OCI-LY1 (cell line): Measurements from ENCODE around the gene RCAN1.

Experiments
- H2AFZ ChIP-seq: fragments of 200-600 bp; sonication (generic), shearing (Covaris generic); 2 replicates; pipeline ENCODE4 v1.6.0; 2014; ENCODE audit warnings: antibody characterized with exemption, mild to moderate bottlenecking, low read length
- H3F3A ChIP-seq: fragments of 200-600 bp; sonication (generic), shearing (Covaris generic); 2 replicates; pipeline ENCODE4 v1.6.0; 2014; ENCODE audit warnings: mild to moderate bottlenecking, antibody characterized with exemption, low read length, moderate library complexity; ENCODE audit not compliant: insufficient read depth
- H3K27ac ChIP-seq: fragments of 200-600 bp; sonication (generic); 2 replicates; pipeline ENCODE4 v1.5.1; 2014; ENCODE audit warnings: low read length, mixed run types, mild to moderate bottlenecking, low read depth; ENCODE audit not compliant: poor library complexity, severe bottlenecking
- H3K27me3 ChIP-seq: fragments of 200-600 bp; sonication (generic); 2 replicates; pipeline ENCODE4 v1.6.0; 2014; ENCODE audit warnings: antibody characterized with exemption, mild to moderate bottlenecking, low read length, moderate library complexity; ENCODE audit not compliant: insufficient read depth
- H3K36me3 ChIP-seq: fragments of 200-600 bp; sonication (generic); 2 replicates; pipeline ENCODE4 v1.6.1; 2014; ENCODE audit warnings: mild to moderate bottlenecking, antibody characterized with exemption, low read length, moderate library complexity, mixed read lengths; ENCODE audit not compliant: insufficient read depth
- H3K4me1 ChIP-seq: fragments of 200-600 bp; sonication (generic); 2 replicates; pipeline ENCODE4 v1.5.1; 2014; ENCODE audit warnings: mild to moderate bottlenecking, low read length, moderate library complexity; ENCODE audit not compliant: insufficient read depth, severe bottlenecking
- H3K4me2 ChIP-seq: fragments of 200-600 bp; sonication (generic), shearing (Covaris generic); 2 replicates; pipeline ENCODE4 v1.6.1; 2014; ENCODE audit warnings: low read length
- H3K4me3 ChIP-seq: fragments of 200-600 bp; sonication (generic); 2 replicates; pipeline ENCODE4 v1.5.1; 2014; ENCODE audit warnings: low read length, low read depth, mild to moderate bottlenecking, mixed read lengths; ENCODE audit not compliant: poor library complexity, severe bottlenecking
- H3K79me2 ChIP-seq: fragments of 200-600 bp; shearing (Covaris generic); 2 replicates; pipeline ENCODE4 v1.6.1; 2016; ENCODE audit warnings: mixed run types, low read length, mixed read lengths; ENCODE audit not compliant: insufficient read depth
- H3K9ac ChIP-seq: fragments of 200-600 bp; sonication (generic), shearing (Covaris generic); 2 replicates; pipeline ENCODE4 v1.6.1; 2014; ENCODE audit warnings: mild to moderate bottlenecking, low read length, mixed read lengths
- H3K9me2 ChIP-seq: fragments of 200-600 bp; sonication (generic), shearing (Covaris generic); 2 replicates; pipeline ENCODE4 v1.6.1; 2014; ENCODE audit warnings: low read depth, mild to moderate bottlenecking, low read length, mixed read lengths
- H3K9me3 ChIP-seq: fragments of 200-600 bp; shearing (Covaris generic); 2 replicates; pipeline ENCODE4 v1.6.1; 2014; ENCODE audit warnings: low read length, mixed read lengths
- H4K20me1 ChIP-seq: fragments of 200-600 bp; sonication (generic), shearing (Covaris generic); 2 replicates; pipeline ENCODE4 v1.6.0; 2016; ENCODE audit warnings: mild to moderate bottlenecking, low read length; ENCODE audit not compliant: insufficient read depth
- CTCF ChIP-seq: fragments of 200-600 bp; sonication (generic), shearing (Covaris generic); IDR thresholded peaks from 2 replicates; pipeline ENCODE4 v1.5.1; 2017; ENCODE audit warnings: mild to moderate bottlenecking, antibody characterized with exemption, low read length, moderate library complexity, mixed read lengths
- EZH2 ChIP-seq: fragments of 200-600 bp; sonication (generic), shearing (Covaris generic); IDR thresholded peaks from 2 replicates; pipeline ENCODE4 v1.8.0; 2017; ENCODE audit warnings: borderline replicate concordance, mixed run types, mild to moderate bottlenecking, antibody characterized with exemption, low read length, moderate library complexity, mixed read lengths

Gene RCAN1

GRCh38 chr21:34504595-34504994 is 110.3 kb downstream of the RCAN1 start:
- no peak overlapping the region for H3K9ac ChIP-seq
- H3K27ac ChIP-seq: no peak overlapping the region
- H3F3A ChIP-seq: no peaks in the 10 kb centered on the region
- no peaks in the 10 kb centered on the region for H3K79me2 ChIP-seq
- TF ChIP-seq EZH2 (no peak), CTCF (no peak)
- no peaks in the 10 kb centered on the region for H3K4me1 ChIP-seq
- H3K4me3 ChIP-seq: no peak overlapping the region
- H3K9me3 ChIP-seq: no peaks in the 10 kb centered on the region
- no peak overlapping the region for H3K4me2 ChIP-seq
- H3K9me2 ChIP-seq: no peaks in the 10 kb centered on the region
- H3K27me3 ChIP-seq: no peaks in the 10 kb centered on the region
- no peaks in the 10 kb centered on the region for H4K20me1 ChIP-seq
- H2AFZ ChIP-seq: no peak overlapping the region
- no peaks in the 10 kb centered on the region for H3K36me3 ChIP-seq

- no peaks in the 10 kb centered on the region for H4K20me1 ChIP-seq
- no peaks in the 10 kb centered on the region for H3F3A ChIP-seq
- no peaks in the 10 kb centered on the region for H3K27me3 ChIP-seq
- no peak overlapping the region for H3K4me3 ChIP-seq
- H3K9me3 ChIP-seq: no peaks in the 10 kb centered on the region
- H3K4me1 ChIP-seq: no peaks in the 10 kb centered on the region
- no peak for TF ChIP-seq CTCF
- no peak for TF ChIP-seq EZH2
- no peak overlapping the region for H3K9ac ChIP-seq
- H3K9me2 ChIP-seq: no peaks in the 10 kb centered on the region
- no peak overlapping the region for H3K27ac ChIP-seq
- H2AFZ ChIP-seq: no peak overlapping the region
- H3K79me2 ChIP-seq: no peaks in the 10 kb centered on the region
- no peaks in the 10 kb centered on the region for H3K36me3 ChIP-seq
- H3K4me2 ChIP-seq: no peak overlapping the region
Measured at GRCh38 chr21:34502480-34503106, 112.3 kb downstream of the RCAN1 start.

GRCh38 chr21:34501716-34502115 is 113.2 kb downstream of the RCAN1 start:
- no peak overlapping the region for H3K4me2 ChIP-seq
- TF ChIP-seq CTCF (no peak), EZH2 (no peak)
- H3K9ac ChIP-seq: no peak overlapping the region
- H3K4me1 ChIP-seq: no peaks in the 10 kb centered on the region
- no peaks in the 10 kb centered on the region for H3F3A ChIP-seq
- H3K9me3 ChIP-seq: no peaks in the 10 kb centered on the region
- no peak overlapping the region for H2AFZ ChIP-seq
- H3K4me3 ChIP-seq: no peak overlapping the region
- H3K36me3 ChIP-seq: no peaks in the 10 kb centered on the region
- no peaks in the 10 kb centered on the region for H3K9me2 ChIP-seq
- H3K27me3 ChIP-seq: no peaks in the 10 kb centered on the region
- H3K27ac ChIP-seq: no peak overlapping the region
- H4K20me1 ChIP-seq: no peaks in the 10 kb centered on the region
- H3K79me2 ChIP-seq: no peaks in the 10 kb centered on the region
